Endothelial cell of umbilical vein (primary cell): ENCODE measurements around the gene HSPBAP1.

Experiments used
- CTCF ChIP-seq, 2 donors: IDR thresholded peaks; 1 replicate in 1 of 2; 2 replicates in 1 of 2; pipeline ENCODE4 v1.5.1; 2011; ENCODE audit warnings: low read length in 2 of 2, mild to moderate bottlenecking in 2 of 2, moderate library complexity in 2 of 2, control low read depth in 1 of 2, inconsistent platforms in 1 of 2, low read depth in 1 of 2; ENCODE audit not compliant: insufficient read depth in 1 of 2; ENCODE audit errors: extremely low read depth in 1 of 2
- POLR2A ChIP-seq: IDR thresholded peaks from 2 replicates; pipeline ENCODE4 v1.6.1; 2012; ENCODE audit warnings: low read depth, mild to moderate bottlenecking, control low read depth, low read length

- TF ChIP-seq POLR2A = no peak
- TF ChIP-seq CTCF (IDR thresholded peaks at IDR 0.05; ENCODE audit: extremely low read depth in 1 of 2, insufficient read depth in 1 of 2, low read depth in 1 of 2, low read length in 2 of 2) = no peak
Observed at GRCh38 chr3:122728186-122728585, 65.4 kb downstream of the HSPBAP1 start.
